Dermis blood vessel endothelial cell (primary cell): Measurements from ENCODE around the gene ULK1. TPM values are rescaled to one million over a fixed set of nuclear protein-coding genes. Genes with fewer than 3 reads are reported as not detected.
A peak's percentile ranks its signal among the peaks of the same experiment; 100 is the strongest.

ENCODE experiments used
- DNase-seq: peaks from one replicate; pipeline ENCODE4 v3.0.0; 2010
- total RNA-seq: library from RNA; depleted of rRNA; stranded (reverse); fragments of >200 nt; gene quantifications from 2 replicates; pipeline ENCODE4 v1.2.3, GENCODE V29; 2014

Gene ULK1
- total RNA-seq, 1 donor from 2014 or later, result 13.8 TPM

DNA sequence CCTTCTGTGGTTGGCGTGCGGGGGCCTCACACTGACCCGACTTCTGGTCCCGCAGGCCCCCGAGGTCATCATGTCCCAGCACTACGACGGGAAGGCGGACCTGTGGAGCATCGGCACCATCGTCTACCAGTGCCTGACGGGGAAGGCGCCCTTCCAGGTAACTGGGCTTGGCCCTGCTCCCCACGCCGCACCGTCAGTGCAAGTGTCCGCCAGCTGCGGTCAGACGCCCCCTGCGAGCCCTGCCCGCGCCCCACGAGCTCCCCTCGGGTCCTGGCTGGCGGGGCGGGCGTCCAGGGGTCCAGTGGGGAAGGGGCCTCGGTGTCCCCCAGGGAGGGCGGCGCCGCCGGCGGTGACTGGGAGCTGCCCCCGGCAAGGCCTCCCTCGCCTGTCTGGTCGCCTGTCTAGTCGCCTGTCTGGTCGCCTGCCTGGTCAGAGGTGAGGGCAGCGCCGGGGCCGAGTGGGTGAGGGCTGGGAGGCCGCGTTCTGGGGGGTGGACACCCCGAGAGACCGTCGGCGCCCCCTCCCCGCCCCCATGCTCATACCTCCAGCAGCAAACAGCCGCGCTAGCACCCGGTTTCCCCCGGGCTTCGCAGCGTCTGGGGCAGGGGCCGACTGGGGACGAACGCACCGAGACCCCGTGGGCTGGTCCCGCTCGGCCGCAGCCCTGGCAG lies 14.8 kb downstream of the ULK1 start:
- DNase-seq, result no peak

DNA sequence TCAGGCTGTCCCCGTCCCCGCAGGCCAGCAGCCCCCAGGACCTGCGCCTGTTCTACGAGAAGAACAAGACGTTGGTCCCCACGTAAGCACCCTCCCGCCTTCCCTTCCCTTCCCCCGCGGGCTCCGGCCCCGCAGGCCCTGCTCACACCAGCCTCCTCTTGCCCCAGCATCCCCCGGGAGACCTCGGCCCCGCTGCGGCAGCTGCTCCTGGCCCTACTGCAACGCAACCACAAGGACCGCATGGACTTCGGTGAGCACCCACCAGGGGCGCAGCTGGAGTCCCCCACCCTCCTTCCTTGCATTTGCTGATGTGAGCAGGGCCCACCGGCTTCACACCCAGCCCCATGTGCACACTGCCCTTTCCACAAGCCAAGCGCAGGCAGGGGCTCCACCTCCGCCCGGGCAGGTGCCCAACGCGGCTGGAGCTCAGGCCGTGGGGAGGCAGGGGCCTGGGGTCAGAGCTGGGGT lies 15.4 kb downstream of the ULK1 start:
- no peak for DNase-seq

DNA sequence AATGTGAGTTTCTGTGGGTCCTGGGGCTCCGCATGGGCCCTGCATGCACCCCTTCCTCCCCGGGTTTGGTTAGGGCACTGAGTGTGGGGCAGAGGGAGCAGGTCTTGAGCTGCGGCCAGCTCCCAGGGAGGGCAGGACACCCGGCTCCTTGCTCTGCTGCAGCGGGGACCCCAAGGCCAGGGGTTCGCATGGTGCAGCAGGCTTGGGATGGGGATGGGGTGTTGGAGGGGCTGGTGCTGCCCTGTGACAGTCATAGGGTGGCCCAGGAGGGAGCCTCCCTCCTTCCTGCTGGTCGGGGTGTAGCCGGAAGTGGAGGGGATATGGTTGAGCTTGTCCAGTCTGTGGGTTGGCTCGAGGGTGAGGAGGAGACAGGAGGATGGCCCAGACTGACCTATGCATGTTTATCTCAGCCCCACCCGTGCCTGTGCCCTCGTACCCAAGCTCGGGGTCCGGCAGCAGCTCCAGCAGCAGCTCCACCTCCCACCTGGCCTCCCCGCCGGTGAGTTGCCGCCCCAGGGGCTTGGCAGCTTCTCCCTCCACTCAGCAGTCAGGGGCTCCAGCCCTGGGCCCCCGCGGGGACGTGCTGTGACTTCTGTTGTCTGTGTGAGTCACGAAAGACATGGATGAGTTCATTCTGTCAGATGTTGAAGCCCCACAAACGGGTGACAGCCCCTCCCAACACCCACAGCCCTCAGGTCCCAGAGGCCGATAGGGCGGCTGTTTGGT lies 16.0 kb downstream of the ULK1 start:
- DNase-seq, result no peak

DNA sequence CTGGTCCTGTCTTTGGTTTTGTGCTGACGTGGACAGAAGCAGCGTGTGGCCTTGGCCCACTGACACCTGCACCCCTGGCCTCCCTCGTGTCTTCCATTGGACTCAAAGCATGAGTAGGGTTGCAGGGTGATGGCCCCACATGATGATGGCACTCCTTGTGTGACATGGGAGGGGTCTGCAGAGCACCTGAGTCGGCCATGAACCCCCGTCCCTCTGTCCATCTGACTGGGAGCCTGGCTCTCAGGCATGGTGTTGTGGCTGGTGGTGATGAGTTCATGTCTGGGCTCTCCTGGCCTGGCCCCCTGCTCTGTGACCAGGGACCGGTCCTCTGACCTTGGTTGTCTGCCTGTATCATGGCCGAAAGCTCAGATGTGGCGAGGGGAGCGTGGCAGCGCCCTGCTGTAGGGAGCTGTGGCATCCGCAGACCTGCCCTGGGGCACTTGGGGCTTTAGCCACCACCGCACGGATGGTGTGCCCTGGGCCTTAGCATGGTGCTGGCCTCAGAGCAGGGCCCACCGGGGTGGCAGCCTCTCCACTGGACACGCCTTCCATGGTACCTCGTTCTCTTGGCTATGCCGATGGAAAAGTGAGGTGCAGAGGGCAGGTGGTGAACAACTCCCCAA lies 16.7 kb downstream of the ULK1 start:
- DNase-seq, result no peak

DNA sequence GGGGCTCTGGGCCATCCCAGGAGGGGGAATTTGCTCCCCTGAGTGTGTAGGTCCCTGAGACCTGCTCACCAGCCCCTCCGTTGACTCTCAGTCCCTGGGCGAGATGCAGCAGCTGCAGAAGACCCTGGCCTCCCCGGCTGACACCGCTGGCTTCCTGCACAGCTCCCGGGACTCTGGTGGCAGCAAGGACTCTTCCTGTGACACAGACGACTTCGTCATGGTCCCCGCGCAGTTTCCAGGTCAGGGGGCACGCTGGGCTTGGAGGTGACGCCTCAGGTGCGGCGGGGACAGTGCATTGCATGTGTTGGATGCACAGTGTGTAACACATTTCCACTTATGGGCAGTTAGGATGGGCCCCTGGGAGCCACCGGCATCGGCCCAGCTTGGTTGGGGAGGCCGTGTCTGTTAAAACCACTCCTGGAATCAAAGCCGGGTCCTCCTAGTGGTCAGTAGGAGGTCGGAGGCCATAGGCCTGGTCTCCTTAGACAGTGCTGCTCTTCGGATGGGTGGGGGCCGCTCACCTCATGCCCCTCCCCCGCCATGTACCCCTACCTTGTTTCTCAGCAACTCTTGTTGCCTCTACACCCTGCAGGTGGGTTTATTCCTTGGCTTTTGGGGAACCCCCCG lies 17.5 kb downstream of the ULK1 start:
- peak; percentile 19 for DNase-seq

DNA sequence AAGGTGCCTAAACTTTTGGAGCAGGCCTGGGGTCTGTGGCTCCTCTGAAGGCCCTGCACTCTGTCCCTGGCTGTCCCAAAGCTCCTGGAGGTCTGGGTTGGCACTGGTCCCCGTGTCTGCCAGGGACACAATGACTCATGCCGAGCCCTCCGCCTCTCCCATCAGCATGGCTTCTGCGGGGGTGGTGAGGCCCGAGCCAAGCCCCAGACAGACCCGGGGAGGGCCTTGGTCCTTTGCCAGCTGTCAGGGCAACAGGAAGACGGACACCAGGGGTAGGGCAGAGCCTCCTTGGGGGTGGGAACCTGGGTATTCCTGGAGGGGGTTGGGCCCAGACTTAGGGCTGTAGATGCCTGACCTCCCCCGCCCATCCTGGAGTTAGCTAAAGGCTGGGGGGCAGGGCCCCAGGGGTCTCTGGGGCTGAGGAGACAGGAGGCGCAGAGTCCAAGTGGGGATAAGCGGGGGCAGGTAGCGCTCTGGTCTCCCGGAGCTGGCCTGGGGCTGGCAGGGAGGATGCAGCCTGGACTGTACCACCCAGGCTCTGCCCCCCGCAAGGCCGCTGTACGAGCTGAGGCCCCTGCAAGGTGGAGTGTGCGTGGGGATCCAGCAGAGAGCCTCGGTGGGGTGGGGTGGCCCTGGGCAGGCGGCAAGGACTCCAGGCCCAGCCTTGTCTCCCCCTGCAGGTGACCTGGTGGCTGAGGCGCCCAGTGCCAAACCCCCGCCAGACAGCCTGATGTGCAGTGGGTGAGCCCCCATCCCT lies 18.3 kb downstream of the ULK1 start:
- peak; percentile 90 for DNase-seq

DNA sequence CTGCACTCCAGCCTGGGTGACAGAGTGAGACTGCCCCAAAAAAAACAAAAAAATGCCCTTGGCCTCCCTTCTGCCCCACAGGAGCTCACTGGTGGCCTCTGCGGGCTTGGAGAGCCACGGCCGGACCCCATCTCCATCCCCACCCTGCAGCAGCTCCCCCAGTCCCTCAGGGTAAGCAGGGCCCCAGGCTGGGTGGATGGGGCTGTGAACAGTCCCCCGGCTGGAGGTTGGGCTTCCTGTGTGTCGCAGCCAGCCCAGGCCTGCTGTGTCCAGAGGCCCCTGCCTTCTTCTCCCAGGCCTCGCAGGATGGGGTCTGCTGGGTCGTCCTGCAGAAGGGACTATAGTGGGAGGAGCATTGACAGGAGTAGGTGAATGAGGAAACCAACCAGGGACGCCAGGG lies 19.2 kb downstream of the ULK1 start:
- no peak for DNase-seq

DNA sequence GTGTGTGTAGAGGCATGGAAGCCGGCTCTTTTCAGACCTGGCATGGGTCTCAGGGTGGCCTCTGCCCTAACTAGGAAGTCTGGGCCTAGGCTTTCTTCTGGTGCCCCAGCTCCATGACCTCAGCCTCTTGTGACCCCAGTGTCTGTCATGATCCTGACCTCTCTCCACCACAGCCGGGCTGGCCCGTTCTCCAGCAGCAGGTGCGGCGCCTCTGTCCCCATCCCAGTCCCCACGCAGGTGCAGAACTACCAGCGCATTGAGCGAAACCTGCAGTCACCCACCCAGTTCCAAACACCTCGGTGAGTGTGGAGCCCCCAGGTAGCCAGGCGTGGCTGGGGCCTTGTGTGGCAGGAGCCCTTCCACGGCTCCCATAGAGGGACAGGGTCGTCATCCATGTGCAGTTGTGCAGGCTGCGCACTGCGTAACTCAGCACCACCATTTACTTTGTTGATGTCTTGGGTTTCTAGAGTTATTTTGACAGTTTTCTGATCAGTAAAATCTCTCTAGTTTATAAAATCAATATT lies 19.8 kb downstream of the ULK1 start:
- DNase-seq, result no peak

DNA sequence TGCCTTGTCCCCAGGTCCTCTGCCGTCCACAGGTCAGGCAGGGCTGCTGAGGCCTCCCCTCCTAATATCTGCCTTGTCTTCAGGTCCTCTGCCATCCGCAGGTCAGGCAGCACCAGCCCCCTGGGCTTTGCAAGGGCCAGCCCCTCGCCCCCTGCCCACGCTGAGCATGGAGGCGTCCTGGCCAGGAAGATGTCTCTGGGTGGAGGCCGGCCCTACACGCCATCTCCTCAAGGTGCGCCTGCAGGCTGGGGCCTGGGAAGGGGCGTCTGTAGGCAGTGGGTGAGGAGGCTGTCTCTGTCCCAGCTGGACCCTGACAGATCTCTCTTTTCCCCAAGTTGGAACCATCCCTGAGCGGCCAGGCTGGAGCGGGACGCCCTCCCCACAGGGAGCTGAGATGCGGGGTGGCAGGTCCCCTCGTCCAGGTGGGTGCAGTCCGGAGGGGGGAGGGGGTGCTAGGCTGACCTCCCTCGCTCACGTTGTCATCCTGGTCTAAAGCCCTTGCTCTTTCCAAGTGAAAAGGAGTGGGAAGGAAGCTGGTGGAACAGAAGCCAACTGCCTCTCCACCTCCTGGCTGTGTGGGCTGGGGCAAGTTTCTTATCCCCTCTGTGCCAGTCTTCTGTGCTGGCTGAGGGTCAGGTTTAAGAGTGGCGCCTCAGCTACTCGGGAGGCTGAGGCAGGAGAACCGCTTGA lies 20.7 kb downstream of the ULK1 start:
- no peak for DNase-seq

DNA sequence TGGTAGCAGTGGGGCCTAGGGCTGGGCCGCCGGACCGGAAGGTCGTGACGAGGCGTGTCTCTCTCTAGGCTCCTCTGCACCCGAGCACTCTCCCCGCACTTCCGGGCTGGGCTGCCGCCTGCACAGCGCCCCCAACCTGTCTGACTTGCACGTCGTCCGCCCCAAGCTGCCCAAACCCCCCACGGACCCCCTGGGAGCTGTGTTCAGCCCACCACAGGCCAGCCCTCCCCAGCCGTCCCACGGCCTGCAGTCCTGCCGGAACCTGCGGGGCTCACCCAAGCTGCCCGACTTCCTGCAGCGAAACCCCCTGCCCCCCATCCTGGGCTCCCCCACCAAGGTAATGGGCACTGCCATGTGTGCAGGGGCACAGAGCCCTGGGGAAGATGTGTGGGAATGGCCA lies 21.4 kb downstream of the ULK1 start:
- DNase-seq, result no peak

DNA sequence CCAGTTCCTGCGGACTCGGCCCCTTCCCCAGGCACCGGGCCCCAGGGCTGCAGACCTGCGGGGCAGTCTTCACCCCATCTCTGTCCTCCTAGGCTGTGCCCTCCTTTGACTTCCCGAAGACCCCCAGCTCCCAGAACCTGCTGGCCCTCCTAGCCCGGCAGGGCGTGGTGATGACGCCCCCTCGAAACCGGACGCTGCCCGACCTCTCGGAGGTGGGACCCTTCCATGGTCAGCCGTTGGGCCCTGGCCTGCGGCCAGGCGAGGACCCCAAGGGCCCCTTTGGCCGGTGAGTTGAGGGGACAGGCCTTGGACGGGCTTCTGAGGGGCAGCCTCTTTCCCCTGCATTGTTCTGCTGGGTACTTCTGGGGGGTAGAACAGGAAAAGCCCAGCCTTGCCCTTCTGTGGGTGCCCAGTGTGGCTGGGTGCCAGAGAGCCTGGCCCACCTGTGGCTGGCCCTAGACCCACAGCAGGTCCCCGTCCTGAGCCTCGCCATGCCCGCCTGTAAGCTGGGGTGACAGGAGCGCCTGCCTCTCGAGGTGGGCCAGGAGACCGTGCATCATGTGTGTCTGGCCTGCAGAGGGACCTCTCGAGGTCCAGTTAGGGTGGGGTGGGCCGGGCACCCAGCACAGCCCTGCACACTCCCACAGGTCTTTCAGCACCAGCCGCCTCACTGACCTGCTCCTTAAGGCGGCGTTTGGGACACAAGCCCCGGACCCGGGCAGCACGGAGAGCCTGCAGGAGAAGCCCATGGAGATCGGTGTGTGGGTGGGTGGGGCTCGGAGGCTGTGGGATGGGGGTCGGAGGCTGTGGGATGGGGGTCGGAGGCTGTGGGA lies 22.1 kb downstream of the ULK1 start:
- no peak for DNase-seq

DNA sequence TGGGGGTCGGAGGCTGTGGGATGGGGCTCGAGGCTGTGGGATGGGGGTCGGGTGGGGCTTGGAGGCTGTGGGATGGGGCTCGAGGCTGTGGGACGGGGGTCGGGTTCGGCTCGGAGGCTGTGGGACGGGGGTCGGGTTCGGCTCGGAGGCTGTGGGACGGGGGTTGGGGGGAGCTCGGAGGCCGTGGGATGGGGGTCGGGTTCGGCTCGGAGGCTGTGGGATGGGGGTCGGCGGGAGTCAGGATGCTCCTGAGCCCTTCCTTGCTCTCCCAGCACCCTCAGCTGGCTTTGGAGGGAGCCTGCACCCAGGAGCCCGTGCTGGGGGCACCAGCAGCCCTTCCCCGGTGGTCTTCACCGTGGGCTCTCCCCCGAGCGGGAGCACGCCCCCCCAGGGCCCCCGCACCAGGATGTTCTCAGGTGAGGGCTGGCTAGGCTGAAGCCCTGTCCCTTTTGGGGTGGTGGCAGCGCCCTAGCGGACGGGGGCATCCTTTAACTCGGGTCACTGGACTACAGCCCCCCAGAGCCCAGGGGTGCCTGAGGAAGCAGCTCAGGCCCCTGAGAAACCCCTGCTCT lies 22.8 kb downstream of the ULK1 start:
- DNase-seq, result no peak

DNA sequence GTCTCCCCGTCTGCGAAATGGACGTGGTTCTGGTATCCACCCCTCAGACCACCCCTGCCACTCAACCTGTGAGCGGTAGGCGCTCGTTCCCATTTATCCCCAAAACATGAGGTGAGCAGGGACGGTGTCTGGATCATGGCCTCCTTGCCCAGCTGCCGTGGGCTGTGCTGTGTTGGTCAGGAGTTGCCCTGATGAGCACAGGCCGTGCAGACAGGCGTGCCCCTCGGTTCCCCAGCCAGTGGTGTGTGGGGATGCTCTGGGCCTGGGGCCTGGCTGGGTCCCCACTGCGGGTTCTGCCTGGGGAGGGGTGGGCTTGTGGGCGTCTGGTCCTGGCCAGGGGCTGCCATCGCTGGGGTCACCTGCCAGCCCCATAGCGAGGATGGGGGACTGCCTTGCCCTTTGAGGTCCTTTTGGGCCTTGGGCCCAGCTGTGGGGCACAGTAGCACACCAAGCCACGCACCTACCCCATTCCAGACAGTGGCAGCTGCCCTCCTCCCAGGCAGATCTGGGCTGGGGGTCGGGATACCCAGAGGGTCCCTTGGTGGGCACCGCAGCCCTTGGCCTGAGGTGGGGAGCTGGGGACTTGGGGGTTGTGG lies 23.4 kb downstream of the ULK1 start:
- no peak for DNase-seq

DNA sequence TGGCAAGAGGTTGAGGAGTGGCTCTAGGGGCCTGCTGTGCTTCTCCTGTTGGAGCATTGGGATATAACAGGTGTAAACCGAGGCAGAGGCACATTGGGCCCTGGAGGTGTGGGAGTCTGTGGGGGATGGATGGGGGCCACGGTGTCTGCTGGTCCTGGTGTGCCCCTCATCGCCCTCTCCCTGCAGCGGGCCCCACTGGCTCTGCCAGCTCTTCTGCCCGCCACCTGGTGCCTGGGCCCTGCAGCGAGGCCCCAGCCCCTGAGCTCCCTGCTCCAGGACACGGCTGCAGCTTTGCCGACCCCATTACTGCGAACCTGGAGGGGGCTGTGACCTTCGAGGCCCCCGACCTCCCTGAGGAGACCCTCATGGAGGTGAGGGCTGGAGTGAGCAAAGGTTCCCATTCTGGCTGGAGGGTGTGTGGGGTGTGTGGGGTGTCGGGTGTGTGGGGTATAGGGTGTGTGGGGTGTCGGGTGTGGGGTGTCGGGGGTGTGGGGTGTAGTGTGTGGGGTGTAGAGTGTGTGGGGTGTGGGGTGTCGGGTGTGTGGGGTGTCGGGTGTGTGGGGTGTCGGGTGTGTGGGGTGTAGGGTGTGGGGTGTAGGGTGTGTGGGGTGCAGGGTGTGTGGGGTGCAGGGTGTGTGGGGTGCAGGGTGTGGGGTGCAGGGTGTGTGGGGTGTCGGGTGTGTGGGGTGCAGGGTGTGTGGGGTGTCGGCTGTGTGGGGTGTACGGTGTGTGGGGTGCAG lies 24.1 kb downstream of the ULK1 start:
- no peak for DNase-seq

DNA sequence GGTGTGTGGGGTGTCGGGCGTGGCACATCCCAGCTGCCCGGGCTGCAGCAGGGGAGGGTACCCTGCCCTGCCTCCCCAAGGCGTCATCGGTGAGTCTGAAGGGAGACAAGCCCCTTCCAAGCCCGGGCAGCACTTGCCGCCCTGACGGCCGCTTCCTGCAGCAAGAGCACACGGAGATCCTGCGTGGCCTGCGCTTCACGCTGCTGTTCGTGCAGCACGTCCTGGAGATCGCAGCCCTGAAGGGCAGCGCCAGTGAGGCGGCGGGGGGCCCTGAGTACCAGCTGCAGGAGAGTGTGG lies 24.6 kb downstream of the ULK1 start:
- DNase-seq, result no peak

DNA sequence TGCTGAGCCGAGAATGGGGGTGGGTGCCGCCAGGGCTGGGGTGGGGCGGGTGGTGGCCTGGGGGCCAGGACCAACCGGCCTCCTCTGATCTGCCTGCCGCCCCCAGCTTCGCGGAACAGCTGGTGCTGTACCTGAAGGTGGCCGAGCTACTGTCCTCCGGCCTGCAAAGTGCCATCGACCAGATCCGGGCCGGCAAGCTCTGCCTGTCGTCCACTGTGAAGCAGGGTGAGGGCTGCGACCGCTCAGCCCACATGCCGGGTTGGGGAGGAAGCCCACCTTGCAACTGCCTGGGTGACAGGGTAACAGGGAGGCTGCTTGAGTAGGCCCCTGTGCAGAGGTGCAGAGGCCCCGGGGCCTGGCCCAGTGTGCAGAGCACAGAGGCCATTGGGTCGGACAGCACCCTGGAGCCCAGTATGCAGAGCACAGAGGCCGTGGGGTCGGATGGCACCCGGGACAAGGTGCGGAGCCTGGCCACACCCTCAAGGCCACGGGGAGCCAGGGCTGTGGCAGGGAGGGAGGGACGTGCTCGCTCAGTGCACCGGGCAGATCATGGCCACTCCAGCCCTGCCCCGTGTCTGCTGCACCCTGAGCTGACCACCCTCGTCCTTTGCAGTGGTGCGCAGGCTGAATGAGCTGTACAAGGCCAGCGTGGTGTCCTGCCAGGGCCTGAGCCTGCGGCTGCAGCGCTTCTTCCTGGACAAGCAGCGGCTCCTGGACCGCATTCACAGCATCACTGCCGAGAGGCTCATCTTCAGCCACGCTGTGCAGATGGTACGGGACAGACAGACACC lies 25.1 kb downstream of the ULK1 start:
- DNase-seq, result no peak

DNA sequence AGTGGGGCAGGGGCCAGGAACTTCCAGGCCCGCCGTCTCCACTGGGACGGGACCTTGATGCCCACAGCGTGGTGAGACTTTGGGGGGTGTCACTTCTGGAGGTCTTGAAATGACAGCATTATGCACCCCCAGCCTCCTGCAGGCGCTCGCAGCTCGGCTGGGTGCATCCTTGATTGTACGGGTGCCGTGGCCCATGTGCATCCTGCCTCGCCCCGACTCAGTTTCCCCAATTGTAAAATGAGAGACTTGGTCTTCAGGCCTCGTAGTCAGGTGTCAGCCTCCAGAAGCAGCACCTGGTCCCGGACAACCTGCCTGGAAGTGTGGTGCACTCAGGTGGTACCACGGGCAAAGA lies 25.7 kb downstream of the ULK1 start:
- DNase-seq, result no peak

DNA sequence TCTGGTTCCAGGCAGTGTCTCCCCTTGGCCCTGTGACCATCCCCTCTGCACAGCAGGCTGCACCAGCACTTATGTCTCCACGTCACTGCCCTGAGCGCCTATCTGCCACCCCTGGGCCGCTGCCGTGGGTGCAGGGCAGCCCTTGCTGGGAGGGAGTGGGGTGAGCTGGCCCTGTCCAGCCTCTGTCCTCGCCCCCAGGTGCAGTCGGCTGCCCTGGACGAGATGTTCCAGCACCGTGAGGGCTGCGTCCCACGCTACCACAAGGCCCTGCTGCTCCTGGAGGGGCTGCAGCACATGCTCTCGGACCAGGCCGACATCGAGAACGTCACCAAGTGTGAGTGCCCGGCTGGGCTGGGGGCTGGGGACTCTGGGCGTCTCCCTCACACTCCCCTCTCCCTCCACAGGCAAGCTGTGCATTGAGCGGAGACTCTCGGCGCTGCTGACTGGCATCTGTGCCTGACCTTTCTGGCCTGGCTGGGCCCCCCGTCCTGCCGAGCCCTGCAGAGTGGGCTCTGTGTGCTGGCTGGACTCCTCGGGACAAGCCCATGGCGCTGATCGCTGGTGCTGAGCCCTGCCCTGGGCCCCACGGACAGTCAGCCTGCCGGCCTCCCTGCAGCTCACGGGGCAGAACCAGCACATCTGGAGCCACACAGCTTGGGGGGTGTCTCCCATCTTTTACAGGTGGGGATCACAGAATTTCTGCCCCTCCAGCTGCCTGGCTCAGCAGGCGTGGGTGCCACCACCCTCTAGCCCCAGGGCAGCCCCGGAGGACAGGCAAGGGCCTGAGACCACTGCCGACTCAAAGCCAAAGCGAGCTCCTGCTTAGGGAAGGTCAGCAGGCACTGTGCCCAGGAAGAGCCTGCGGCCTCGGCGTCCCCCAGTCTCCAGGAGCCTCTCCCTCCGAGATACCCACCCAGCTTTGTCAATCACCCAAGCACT lies 26.7 kb downstream of the ULK1 start:
- no peak for DNase-seq
